NCI-H2029 (cell line): ENCODE measurements around the gene RAB7B.

Source experiments
- DNase-seq: peaks from one replicate; lab custom pipeline; 2025; lab: John Stamatoyannopoulos, UW

RAB7B gene

DNA sequence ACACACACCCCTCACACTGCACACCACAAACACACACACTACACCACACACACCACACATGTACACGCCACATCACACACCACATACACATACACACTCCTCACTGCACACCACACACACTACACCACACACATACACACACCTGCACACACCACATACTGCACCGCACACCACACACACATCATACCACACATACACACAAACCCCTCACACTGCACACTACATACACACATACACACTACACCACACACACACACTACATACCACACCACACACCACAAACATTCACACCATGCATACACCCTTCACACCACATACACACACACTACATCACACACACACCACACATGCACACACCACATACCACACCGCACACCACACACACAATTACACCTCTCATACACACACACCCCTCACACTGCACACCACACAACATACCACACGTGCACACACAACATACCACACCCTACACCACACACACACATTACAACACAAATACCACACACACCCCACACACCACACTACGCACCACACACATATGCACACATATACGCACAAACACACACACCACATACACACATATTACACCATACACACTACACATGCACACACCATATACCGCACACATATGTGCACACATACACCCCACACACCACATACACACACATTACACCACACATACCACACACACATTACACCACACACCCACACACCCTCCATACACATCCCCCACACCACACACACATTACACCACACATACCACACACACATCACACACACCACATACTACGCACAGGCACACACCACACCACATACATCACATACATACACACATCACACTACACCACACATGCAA is 29.6 kb downstream of the RAB7B start:
- no peak for DNase-seq

GRCh38 chr1:205972491-205973168 is 30.6 kb downstream of the RAB7B start:
- no peak for DNase-seq

- no peak for DNase-seq
These were observed 31.1 kb downstream of the RAB7B start for GRCh38 chr1:205972081-205972480.

DNA sequence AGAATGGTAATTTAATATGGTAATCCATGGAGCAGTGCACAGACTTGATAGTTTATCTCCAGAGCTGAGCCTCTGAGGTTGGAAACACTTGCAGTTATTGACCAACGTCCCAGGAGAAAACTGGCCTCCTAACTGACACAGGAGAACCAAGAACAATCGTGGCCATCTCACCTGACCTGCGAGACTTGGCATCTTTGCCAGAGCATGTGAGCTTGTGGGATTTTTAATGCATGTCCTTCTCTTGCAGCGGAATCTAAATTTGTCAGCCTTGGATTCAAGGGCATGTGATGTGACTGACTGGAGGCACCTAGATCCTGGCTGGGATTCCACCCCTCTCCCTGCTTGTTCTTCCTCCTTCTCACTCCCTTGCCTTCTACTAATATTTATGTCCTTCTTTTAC is 32.1 kb downstream of the RAB7B start:
- DNase-seq = no peak

- no peak for DNase-seq
These were observed 32.7 kb downstream of the RAB7B start for GRCh38 chr1:205970486-205970885.

DNA sequence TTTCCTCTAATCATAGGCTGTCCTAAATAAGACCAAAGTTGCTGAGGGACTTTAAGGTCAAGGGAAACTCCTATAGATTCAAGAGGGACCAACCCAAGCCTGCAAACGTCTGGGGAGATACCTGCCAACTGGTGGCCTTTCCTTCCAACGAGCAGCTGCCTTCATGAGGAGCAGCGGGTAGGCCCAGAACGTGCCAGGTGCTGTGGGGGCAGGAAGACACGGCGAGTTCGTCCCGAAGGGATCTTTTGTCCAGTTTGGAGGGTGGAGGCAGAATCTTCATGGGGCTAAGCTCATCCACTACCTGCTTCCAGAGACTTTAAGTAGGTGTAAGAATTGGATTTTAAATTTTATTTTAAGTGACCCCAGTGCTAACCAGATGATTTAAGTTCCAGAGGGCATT is 34.0 kb downstream of the RAB7B start:
- DNase-seq = no peak

DNA sequence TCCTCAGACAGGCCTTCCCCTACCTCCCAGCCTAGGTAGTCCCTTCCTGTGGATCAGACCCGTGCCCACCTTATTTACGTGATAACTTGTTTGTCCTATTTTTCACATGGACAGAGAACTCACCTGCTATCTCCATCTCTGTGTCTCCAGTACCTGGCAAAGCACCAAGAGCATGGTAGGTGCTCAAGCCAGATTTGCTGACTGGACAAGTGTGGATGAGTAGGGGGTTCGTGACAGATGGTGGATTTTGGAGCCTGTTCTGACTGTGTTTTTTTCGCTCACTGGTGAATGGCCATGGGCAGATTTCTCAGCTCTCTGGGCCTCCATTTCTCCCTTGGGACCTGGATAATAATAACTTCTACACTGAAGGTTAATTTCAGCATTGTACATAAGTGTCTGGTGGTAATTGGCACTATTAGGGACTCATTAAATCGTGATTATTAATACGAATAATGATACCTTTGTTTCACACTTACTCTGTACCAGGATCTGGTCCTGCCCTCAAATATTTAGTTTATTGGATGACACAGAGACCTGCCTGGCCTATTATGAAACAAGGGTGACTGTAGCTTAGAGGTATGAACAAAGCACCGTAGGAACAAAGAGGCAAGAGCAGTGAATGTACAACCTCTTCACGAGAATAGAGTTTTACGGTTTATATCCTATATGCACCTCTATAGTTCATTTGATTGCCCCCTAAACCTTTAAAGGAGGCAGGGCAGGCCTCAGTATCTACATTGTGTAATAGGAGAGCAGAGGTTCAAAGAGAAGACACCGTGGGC is 35.5 kb downstream of the RAB7B start:
- DNase-seq = no peak

DNA sequence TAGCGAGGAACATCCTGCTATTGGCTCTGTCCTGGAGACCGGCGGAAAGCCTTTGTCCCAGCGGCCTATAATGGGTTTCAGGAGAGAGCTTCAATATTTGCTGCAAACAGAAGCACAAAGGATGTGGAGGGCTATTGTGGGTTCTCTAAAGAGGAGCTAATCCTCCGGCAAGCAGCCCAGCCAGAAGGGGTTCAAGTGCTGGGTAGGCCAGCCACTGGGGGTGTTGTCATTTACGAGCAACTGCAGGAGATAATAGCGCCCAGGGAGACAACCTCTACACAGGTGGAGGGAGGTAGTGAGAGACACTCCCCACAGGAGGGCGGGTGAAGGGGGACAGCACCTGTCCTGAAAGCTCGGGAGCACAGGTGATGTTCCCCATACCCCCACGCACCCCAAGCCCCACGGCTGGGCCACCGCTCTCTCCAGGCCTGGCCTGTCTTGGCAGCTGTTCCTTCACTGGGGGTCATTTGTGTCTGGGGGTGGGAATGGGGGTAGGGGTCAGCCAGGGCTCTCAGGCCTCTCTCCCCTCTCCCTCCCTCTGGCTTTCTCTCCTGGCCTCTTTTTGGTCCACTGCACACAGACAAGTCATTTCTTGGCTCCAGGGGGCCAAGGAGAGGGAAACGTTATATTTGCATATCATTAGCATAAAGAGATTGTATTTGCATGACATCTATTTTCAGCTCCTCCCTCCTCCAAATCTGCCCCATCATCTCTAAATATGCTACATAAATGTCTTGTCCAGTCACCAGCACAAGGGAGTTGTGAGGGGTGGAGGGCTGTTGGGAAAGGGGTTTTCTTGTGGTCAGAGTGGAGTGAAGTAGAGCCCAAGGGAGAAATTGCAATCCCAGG is 37.9 kb downstream of the RAB7B start:
- peak; percentile 98 for DNase-seq

GRCh38 chr1:205963352-205964155 is 39.6 kb downstream of the RAB7B start:
- DNase-seq = no peak

GRCh38 chr1:205962821-205963221 is 40.4 kb downstream of the RAB7B start:
- peak; percentile 48 for DNase-seq

- peak; percentile 90 for DNase-seq
These were observed 41.0 kb downstream of the RAB7B start for GRCh38 chr1:205961991-205962820.

GRCh38 chr1:205961405-205961804 is 41.8 kb downstream of the RAB7B start:
- peak; percentile 14 for DNase-seq

DNA sequence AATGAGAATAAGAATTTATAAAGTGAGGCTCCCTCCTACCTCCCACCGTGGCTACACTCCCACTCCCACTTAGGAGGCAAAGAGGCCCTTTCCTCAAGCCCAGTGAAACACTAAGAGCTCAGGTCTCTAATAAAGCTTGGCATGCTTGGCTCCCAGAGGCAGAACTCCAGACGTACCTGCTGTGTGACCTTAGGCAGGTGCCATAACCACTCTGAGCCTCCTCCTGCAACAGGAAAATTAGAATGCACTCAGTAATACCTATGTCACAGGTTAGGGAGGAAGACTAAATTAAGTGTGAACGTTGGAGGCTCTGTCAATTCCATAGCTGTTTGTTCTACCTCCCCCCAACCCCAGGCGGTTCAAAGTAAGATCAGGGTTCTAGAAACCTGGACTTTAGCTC is 43.4 kb downstream of the RAB7B start:
- DNase-seq = no peak

GRCh38 chr1:205955499-205955898 is 47.7 kb downstream of the RAB7B start:
- DNase-seq = no peak

GRCh38 chr1:205954819-205955404 is 48.3 kb downstream of the RAB7B start:
- DNase-seq = peak; percentile 79

- DNase-seq = no peak
These were observed 51.4 kb downstream of the RAB7B start for GRCh38 chr1:205951746-205952145.

- DNase-seq = no peak
These were observed 52.2 kb downstream of the RAB7B start for GRCh38 chr1:205950826-205951549.

DNA sequence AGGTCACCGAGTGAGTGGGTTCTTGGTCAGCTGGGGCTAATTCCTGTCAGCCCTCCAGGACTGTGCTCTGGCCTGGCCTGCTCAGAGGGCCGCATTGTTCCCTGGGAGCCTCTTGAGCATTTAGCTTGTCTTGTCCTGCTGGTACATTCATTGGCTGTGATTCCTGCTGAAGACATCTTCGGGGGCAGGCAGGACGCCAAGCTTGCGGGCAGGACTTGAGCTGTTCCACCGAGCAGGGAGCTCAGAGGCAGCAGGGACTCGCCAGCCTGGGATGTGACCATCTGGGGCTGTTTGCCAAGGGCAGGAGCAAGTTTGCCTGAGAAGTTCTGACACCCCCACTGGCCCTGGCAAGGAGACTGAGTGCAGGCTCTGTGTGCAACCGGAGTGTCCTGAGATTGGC is 52.9 kb downstream of the RAB7B start:
- no peak for DNase-seq

DNA sequence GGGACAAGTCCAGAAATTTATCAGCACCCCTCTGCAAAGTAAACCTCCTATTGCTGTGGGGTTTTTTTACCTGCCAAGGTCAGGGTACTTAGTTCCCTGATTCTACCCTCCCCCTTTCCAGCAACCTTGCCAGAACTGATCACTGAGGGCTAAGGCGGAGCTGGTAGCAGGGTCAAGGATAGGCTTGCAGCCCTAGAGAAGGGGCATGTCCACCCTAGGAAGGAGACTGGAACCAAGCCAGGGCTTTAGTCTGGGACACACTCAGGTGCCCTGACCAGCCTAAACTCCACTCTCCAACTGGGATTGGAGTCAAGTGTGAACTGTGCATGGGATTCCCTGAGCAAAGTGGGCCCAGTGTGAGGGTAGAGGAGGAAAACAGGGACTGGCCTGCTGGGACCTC is 53.4 kb downstream of the RAB7B start:
- DNase-seq = no peak
